ENCODE results near the gene PLA1A. TPM values are rescaled to one million over a fixed set of nuclear protein-coding genes. Genes with fewer than 3 reads are reported as not detected.

The PLA1A gene
- total and polyA plus RNA-seq, 4 donors: 0.50 to 5.7 (median 3.1) TPM

GRCh38 chr3:119625451-119626153, 27.9 kb downstream of the PLA1A start:
- DNase-seq (no peak), ATAC-seq (ENCODE audit: low FRiP score) (no peak)
- Histone ChIP-seq H3K9me3 (ENCODE audit: control insufficient read depth, low read length) (peaks cover 2% of the 10 kb centered on the region), H3K27me3 (ENCODE audit: control insufficient read depth in 1 of 2, insufficient read depth in 2 of 2, low read length in 1 of 2) (no peaks in the 10 kb centered on the region), H3K4me1 (ENCODE audit: control insufficient read depth in 1 of 2, insufficient read depth in 2 of 2, low read length in 2 of 2) (peaks cover 0 to 3% of the 10 kb centered on the region in 2 donors), H3K4me3 (ENCODE audit: low read length in 2 of 2) (no peak overlapping the region), H3K27ac (ENCODE audit: low read depth in 1 of 2, low read length in 2 of 2) (no peak overlapping the region), H3K36me3 (ENCODE audit: control insufficient read depth in 1 of 2, insufficient read depth in 2 of 2, low read length in 1 of 2) (no peaks in the 10 kb centered on the region)
- intact Hi-C loops (cut with DNase I): loop anchor here in 1 of 2 donors (5.0 kb wide), 1 partner anchor 48 kb away; the partner anchor contains the start of gene ADPRH
- WGBS, 2 donors: 75 to 83% methylated on average over 8 of the region's 8 CpGs

- no peak overlapping the region for H3K4me3 ChIP-seq (ENCODE audit: low read length in 2 of 2)
- intact Hi-C loops (cut with DNase I): loop anchor here in 1 of 2 donors (5.0 kb wide), 1 partner anchor 49 kb away; the partner anchor contains the start of gene ADPRH
- H3K36me3 ChIP-seq (ENCODE audit: control insufficient read depth in 1 of 2, insufficient read depth in 2 of 2, low read length in 1 of 2): no peaks in the 10 kb centered on the region
- ATAC-seq (ENCODE audit: low FRiP score) (peak; percentile 4), DNase-seq (no peak)
- H3K27me3 ChIP-seq (ENCODE audit: control insufficient read depth in 1 of 2, insufficient read depth in 2 of 2, low read length in 1 of 2): no peaks in the 10 kb centered on the region
- peaks cover 2% of the 10 kb centered on the region for H3K9me3 ChIP-seq (ENCODE audit: control insufficient read depth, low read length)
- no peak overlapping the region for H3K27ac ChIP-seq (ENCODE audit: low read depth in 1 of 2, low read length in 2 of 2)
- H3K4me1 ChIP-seq (ENCODE audit: control insufficient read depth in 1 of 2, insufficient read depth in 2 of 2, low read length in 2 of 2): peaks cover 0 to 3% of the 10 kb centered on the region in 2 donors
- 57 to 70% methylated on average over 1 of the region's 1 CpG for WGBS, 2 donors
Observed at GRCh38 chr3:119626196-119626595, 28.5 kb downstream of the PLA1A start.

GRCh38 chr3:119627461-119627860, 29.8 kb downstream of the PLA1A start:
- Histone ChIP-seq H3K27ac (ENCODE audit: low read depth in 1 of 2, low read length in 2 of 2) (peak overlapping the region in 1 of 2 donors; percentile 49), H3K4me3 (ENCODE audit: low read length in 2 of 2) (no peak overlapping the region), H3K27me3 (ENCODE audit: control insufficient read depth in 1 of 2, insufficient read depth in 2 of 2, low read length in 1 of 2) (no peaks in the 10 kb centered on the region), H3K4me1 (ENCODE audit: control insufficient read depth in 1 of 2, insufficient read depth in 2 of 2, low read length in 2 of 2) (peaks cover 0 to 3% of the 10 kb centered on the region in 2 donors), H3K9me3 (ENCODE audit: control insufficient read depth, low read length) (peaks cover 2% of the 10 kb centered on the region), H3K36me3 (ENCODE audit: control insufficient read depth in 1 of 2, insufficient read depth in 2 of 2, low read length in 1 of 2) (no peaks in the 10 kb centered on the region)
- WGBS, 2 donors: 53 to 56% methylated on average over 8 of the region's 8 CpGs
- peak in 1 of 2 donors; percentile 80 for DNase-seq
- intact Hi-C loops (cut with DNase I): loop anchor here in 1 of 2 donors (5.0 kb wide), 1 partner anchor 50 kb away; the partner anchor contains the start of gene ADPRH
- ATAC-seq (ENCODE audit: low FRiP score): no peak

GRCh38 chr3:119628390-119628789, 30.7 kb downstream of the PLA1A start:
- WGBS, 2 donors: 93 to 97% methylated on average over 4 of the region's 4 CpGs
- H3K27ac ChIP-seq (ENCODE audit: low read depth in 1 of 2, low read length in 2 of 2): peak overlapping the region in 1 of 2 donors; percentile 42
- ATAC-seq (ENCODE audit: low FRiP score) (no peak), DNase-seq (no peak)
- no peak overlapping the region for H3K4me3 ChIP-seq (ENCODE audit: low read length in 2 of 2)
- peaks cover 2% of the 10 kb centered on the region for H3K9me3 ChIP-seq (ENCODE audit: control insufficient read depth, low read length)
- no peaks in the 10 kb centered on the region for H3K27me3 ChIP-seq (ENCODE audit: control insufficient read depth in 1 of 2, insufficient read depth in 2 of 2, low read length in 1 of 2)
- H3K36me3 ChIP-seq (ENCODE audit: control insufficient read depth in 1 of 2, insufficient read depth in 2 of 2, low read length in 1 of 2): no peaks in the 10 kb centered on the region
- peaks cover 0 to 3% of the 10 kb centered on the region in 2 donors for H3K4me1 ChIP-seq (ENCODE audit: control insufficient read depth in 1 of 2, insufficient read depth in 2 of 2, low read length in 2 of 2)
- intact Hi-C loops (cut with DNase I): loop anchor here in 1 of 2 donors (5.0 kb wide), 1 partner anchor 51 kb away; the partner anchor contains the start of gene ADPRH

- Histone ChIP-seq H3K27ac (ENCODE audit: low read depth in 1 of 2, low read length in 2 of 2) (peak overlapping the region in 1 of 2 donors; percentile 54), H3K36me3 (ENCODE audit: control insufficient read depth in 1 of 2, insufficient read depth in 2 of 2, low read length in 1 of 2) (no peaks in the 10 kb centered on the region), H3K9me3 (ENCODE audit: control insufficient read depth, low read length) (peaks cover 2% of the 10 kb centered on the region), H3K4me3 (ENCODE audit: low read length in 2 of 2) (no peak overlapping the region), H3K27me3 (ENCODE audit: control insufficient read depth in 1 of 2, insufficient read depth in 2 of 2, low read length in 1 of 2) (no peaks in the 10 kb centered on the region), H3K4me1 (ENCODE audit: control insufficient read depth in 1 of 2, insufficient read depth in 2 of 2, low read length in 2 of 2) (peaks cover 0 to 3% of the 10 kb centered on the region in 2 donors)
- ATAC-seq (ENCODE audit: low FRiP score) (no peak), DNase-seq (no peak)
- intact Hi-C loops (cut with DNase I): loop anchor here in 1 of 2 donors (5.0 kb wide), 1 partner anchor 52 kb away; the partner anchor contains the start of gene ADPRH
- WGBS, 2 donors: 34 to 39% methylated on average over 1 of the region's 1 CpG
Observed at GRCh38 chr3:119628816-119629445, 31.2 kb downstream of the PLA1A start.

GRCh38 chr3:119630128-119630879, 32.6 kb downstream of the PLA1A start:
- WGBS, 2 donors: 60 to 63% methylated on average over 8 of the region's 8 CpGs
- Histone ChIP-seq H3K27ac (ENCODE audit: low read depth in 1 of 2, low read length in 2 of 2) (no peak overlapping the region), H3K36me3 (ENCODE audit: control insufficient read depth in 1 of 2, insufficient read depth in 2 of 2, low read length in 1 of 2) (no peaks in the 10 kb centered on the region), H3K27me3 (ENCODE audit: control insufficient read depth in 1 of 2, insufficient read depth in 2 of 2, low read length in 1 of 2) (no peaks in the 10 kb centered on the region), H3K4me3 (ENCODE audit: low read length in 2 of 2) (no peak overlapping the region), H3K4me1 (ENCODE audit: control insufficient read depth in 1 of 2, insufficient read depth in 2 of 2, low read length in 2 of 2) (peaks cover 0 to 3% of the 10 kb centered on the region in 2 donors), H3K9me3 (ENCODE audit: control insufficient read depth, low read length) (no peaks in the 10 kb centered on the region)
- intact Hi-C loops (cut with DNase I): no loop called here
- ATAC-seq (ENCODE audit: low FRiP score) (peak; percentile 58), DNase-seq (no peak)

- H3K4me1 ChIP-seq (ENCODE audit: control insufficient read depth in 1 of 2, insufficient read depth in 2 of 2, low read length in 2 of 2): peaks cover 0 to 3% of the 10 kb centered on the region in 2 donors
- H3K4me3 ChIP-seq (ENCODE audit: low read length in 2 of 2): no peak overlapping the region
- no peaks in the 10 kb centered on the region for H3K27me3 ChIP-seq (ENCODE audit: control insufficient read depth in 1 of 2, insufficient read depth in 2 of 2, low read length in 1 of 2)
- H3K9me3 ChIP-seq (ENCODE audit: control insufficient read depth, low read length): no peaks in the 10 kb centered on the region
- intact Hi-C loops (cut with DNase I): no loop called here
- 89 to 91% methylated on average over 7 of the region's 7 CpGs for WGBS, 2 donors
- H3K36me3 ChIP-seq (ENCODE audit: control insufficient read depth in 1 of 2, insufficient read depth in 2 of 2, low read length in 1 of 2): no peaks in the 10 kb centered on the region
- DNase-seq (no peak), ATAC-seq (ENCODE audit: low FRiP score) (peak; percentile 17)
- H3K27ac ChIP-seq (ENCODE audit: low read depth in 1 of 2, low read length in 2 of 2): no peak overlapping the region
Observed at GRCh38 chr3:119630880-119631329, 33.2 kb downstream of the PLA1A start.

GRCh38 chr3:119631516-119631915, 33.8 kb downstream of the PLA1A start:
- DNase-seq (no peak), ATAC-seq (ENCODE audit: low FRiP score) (no peak)
- Histone ChIP-seq H3K27me3 (ENCODE audit: control insufficient read depth in 1 of 2, insufficient read depth in 2 of 2, low read length in 1 of 2) (no peaks in the 10 kb centered on the region), H3K9me3 (ENCODE audit: control insufficient read depth, low read length) (no peaks in the 10 kb centered on the region), H3K36me3 (ENCODE audit: control insufficient read depth in 1 of 2, insufficient read depth in 2 of 2, low read length in 1 of 2) (no peaks in the 10 kb centered on the region), H3K4me3 (ENCODE audit: low read length in 2 of 2) (no peak overlapping the region), H3K4me1 (ENCODE audit: control insufficient read depth in 1 of 2, insufficient read depth in 2 of 2, low read length in 2 of 2) (peaks cover 0 to 3% of the 10 kb centered on the region in 2 donors), H3K27ac (ENCODE audit: low read depth in 1 of 2, low read length in 2 of 2) (no peak overlapping the region)
- 7 to 8% methylated on average over 3 of the region's 3 CpGs for WGBS, 2 donors
- intact Hi-C loops (cut with DNase I): no loop called here

All from aorta (tissue), 5 donors.